Uterus (tissue), 2 donors: ENCODE data around the gene HACD2.

ENCODE experiments used
- CTCF ChIP-seq, 4 experiments: fragments of 200-600 bp in 2 of 4; fragments of 450-650 bp in 2 of 4; sonication (generic) in 2 of 4; IDR thresholded peaks; one replicate each; pipeline ENCODE4 v1.5.1; 2016 to 2019; ENCODE audit warnings: antibody characterized with exemption in 4 of 4, mild to moderate bottlenecking in 2 of 4, moderate library complexity in 1 of 4
- POLR2A ChIP-seq, 2 donors: fragments of 450-650 bp; IDR thresholded peaks; one replicate each; pipeline ENCODE4 v1.6.1; 2016; ENCODE audit warnings: antibody characterized with exemption in 2 of 2, mild to moderate bottlenecking in 1 of 2, moderate library complexity in 1 of 2

GRCh38 chr3:123586968-123587367 lies 2.1 kb upstream of the HACD2 start:
- TF ChIP-seq POLR2A (IDR thresholded peaks at IDR 0.05) (no peak), CTCF (IDR thresholded peaks at IDR 0.05) (no peak)
